Measurements from ENCODE around the gene UCHL3. TPM values are rescaled to one million over a fixed set of nuclear protein-coding genes. Genes with fewer than 3 reads are reported as not detected.

UCHL3 gene
- 15.5 TPM for total RNA-seq

- DNase-seq (ENCODE audit: low spot score) (peak; percentile 96), ATAC-seq (peak; percentile 94)
These were observed at the start of gene UCHL3 for GRCh38 chr13:75549262-75550158. Gene UCHL3, plus strand, starts transcription at chr13:75549791. Its CDS starts 30 bp downstream, at chr13:75549821.

- no peak for ATAC-seq
These were observed 44.3 kb upstream of the UCHL3 start for GRCh38 chr13:75505327-75505726.

GRCh38 chr13:75506018-75506417 lies 43.6 kb upstream of the UCHL3 start:
- no peak for ATAC-seq
- DNase-seq (ENCODE audit: low spot score): no peak

More at GRCh38 chr13:75505327-75505726, 44.3 kb upstream of the UCHL3 start:
- no peak for DNase-seq (ENCODE audit: low spot score)

GRCh38 chr13:75507027-75508001 lies 42.3 kb upstream of the UCHL3 start:
- no peak for DNase-seq (ENCODE audit: low spot score)
- ATAC-seq: no peak

GRCh38 chr13:75508002-75508548 lies 41.5 kb upstream of the UCHL3 start:
- ATAC-seq (no peak), DNase-seq (ENCODE audit: low spot score) (no peak)

- DNase-seq (ENCODE audit: low spot score) (no peak), ATAC-seq (no peak)
These were observed 38.5 kb upstream of the UCHL3 start for GRCh38 chr13:75511051-75511625.

- ATAC-seq (no peak), DNase-seq (ENCODE audit: low spot score) (no peak)
These were observed 37.3 kb upstream of the UCHL3 start for GRCh38 chr13:75512253-75512652.

- ATAC-seq: no peak
- DNase-seq (ENCODE audit: low spot score): no peak
These were observed 36.3 kb upstream of the UCHL3 start for GRCh38 chr13:75513271-75513670.

GRCh38 chr13:75514080-75514995 lies 35.3 kb upstream of the UCHL3 start:
- ATAC-seq (no peak), DNase-seq (ENCODE audit: low spot score) (no peak)

GRCh38 chr13:75518439-75519088 lies 31.0 kb upstream of the UCHL3 start:
- DNase-seq (ENCODE audit: low spot score) (no peak), ATAC-seq (no peak)

- ATAC-seq: no peak
- no peak for DNase-seq (ENCODE audit: low spot score)
These were observed 27.6 kb upstream of the UCHL3 start for GRCh38 chr13:75521956-75522355.

GRCh38 chr13:75530549-75530961 lies 19.0 kb upstream of the UCHL3 start:
- ATAC-seq (peak; percentile 94), DNase-seq (ENCODE audit: low spot score) (no peak)

GRCh38 chr13:75533861-75534260 lies 15.7 kb upstream of the UCHL3 start:
- DNase-seq (ENCODE audit: low spot score): no peak
- no peak for ATAC-seq

- DNase-seq (ENCODE audit: low spot score) (peak; percentile 76), ATAC-seq (peak; percentile 97)
These were observed 11.9 kb upstream of the UCHL3 start, which contains the start of gene COMMD6 for GRCh38 chr13:75537401-75538365. Gene COMMD6, minus strand, starts transcription at chr13:75537841. Its CDS starts 36 bp downstream, at chr13:75537805.

- ATAC-seq: no peak
- DNase-seq (ENCODE audit: low spot score): no peak
These were observed 8.3 kb upstream of the UCHL3 start for GRCh38 chr13:75541287-75541686.

- no peak for ATAC-seq
- DNase-seq (ENCODE audit: low spot score): no peak
These were observed 7.6 kb upstream of the UCHL3 start for GRCh38 chr13:75541961-75542360.

GRCh38 chr13:75544681-75545330 lies 4.8 kb upstream of the UCHL3 start:
- DNase-seq (ENCODE audit: low spot score): no peak
- ATAC-seq: peak; percentile 16

Measured in left lobe of liver (tissue), 2 donors.